Endothelial cell of umbilical vein (primary cell): ENCODE results near the gene LUZP2. TPM values are rescaled to one million over a fixed set of nuclear protein-coding genes. Genes with fewer than 3 reads are reported as not detected.

ENCODE experiments used
- BruUV-seq: library from RNA; stranded (reverse); fragments of 400-500 nt; replicated peaks from 2 replicates; lab custom pipeline; 2021; lab: Mats Ljungman, UMichigan
- CTCF ChIA-PET: fragments of 300-600, 350-600 bp; sonication (Branson Sonifier 250); formaldehyde crosslinking; loops from one replicate; lab custom pipeline; 2021; ENCODE audit warnings: antibody characterized with exemption, inconsistent platforms; lab: Charles Lee
- POLR2A ChIA-PET: fragments of 300-600, 350-600 bp; sonication (Branson Sonifier 250); formaldehyde crosslinking; loops from one replicate; lab custom pipeline; 2021; ENCODE audit warnings: antibody characterized with exemption, inconsistent platforms; lab: Charles Lee
- DNase-seq: peaks from one replicate; pipeline ENCODE4 v3.0.0-alpha.2; 2011; ENCODE audit warnings: low read depth, low spot score
- FAIRE-seq: peaks from 2 replicates; lab custom pipeline; 2011; peaks lifted over from hg19 to GRCh38; lab: Jason Lieb, UNC
- H2AFZ ChIP-seq: 2 replicates; pipeline ENCODE4 v1.6.0; 2012; ENCODE audit warnings: low read depth, low read length, control low read depth, inconsistent platforms
- H3K27ac ChIP-seq: 2 replicates; pipeline ENCODE4 v1.5.1; 2011; ENCODE audit warnings: low read depth, mild to moderate bottlenecking, control low read depth, low read length, moderate library complexity; ENCODE audit not compliant: insufficient read depth
- H3K27me3 ChIP-seq, 2 experiments: 2 replicates each; pipeline versions ENCODE4 v1.6.0 to v1.6.1; 2011; ENCODE audit warnings: low read length in 2 of 2, mixed read lengths in 1 of 2; ENCODE audit not compliant: control insufficient read depth in 2 of 2, insufficient read depth in 2 of 2
- H3K36me3 ChIP-seq, 2 experiments: 2 replicates in 1 of 2; 3 replicates in 1 of 2; pipeline ENCODE4 v1.5.1; 2011; ENCODE audit warnings: low read length in 2 of 2, mild to moderate bottlenecking in 1 of 2, moderate library complexity in 1 of 2; ENCODE audit not compliant: control insufficient read depth in 2 of 2, insufficient read depth in 2 of 2; ENCODE audit errors: extremely low read depth in 1 of 2
- H3K4me1 ChIP-seq: 3 replicates; pipeline ENCODE4 v1.5.1; 2011; ENCODE audit warnings: mild to moderate bottlenecking, low read length; ENCODE audit not compliant: control insufficient read depth, insufficient read depth; ENCODE audit errors: extremely low read depth
- H3K4me2 ChIP-seq: 2 replicates; pipeline ENCODE4 v1.6.1; 2011; ENCODE audit warnings: low read length, control low read depth, mixed read lengths; ENCODE audit not compliant: insufficient read depth
- H3K4me3 ChIP-seq, 3 experiments: fragments of 200-600 bp in 1 of 3; sonication (generic), shearing (Covaris generic) in 1 of 3; replicated peaks in 1 of 3; 2 replicates each; pipeline ENCODE4 v1.5.1; 2011 to 2016; ENCODE audit warnings: control low read depth in 3 of 3, low read length in 3 of 3, mild to moderate bottlenecking in 2 of 3, inconsistent platforms in 1 of 3, low read depth in 1 of 3, moderate library complexity in 1 of 3; ENCODE audit not compliant: insufficient read depth in 1 of 3
- H3K79me2 ChIP-seq: 2 replicates; pipeline ENCODE4 v1.6.0; 2012; ENCODE audit warnings: low read length, inconsistent platforms; ENCODE audit not compliant: control insufficient read depth, insufficient read depth
- H3K9ac ChIP-seq: replicated peaks from 2 replicates; pipeline ENCODE3; 2011; ENCODE audit warnings: low read length, control low read depth; ENCODE audit not compliant: insufficient read depth; ENCODE audit errors: extremely low read depth
- H3K9me1 ChIP-seq: replicated peaks from 3 replicates; pipeline ENCODE4 v1.6.0; 2011; ENCODE audit warnings: mild to moderate bottlenecking, low read length; ENCODE audit not compliant: control insufficient read depth, insufficient read depth; ENCODE audit errors: extremely low read depth
- H3K9me3 ChIP-seq: replicated peaks from 2 replicates; pipeline ENCODE4 v1.5.1; 2012; ENCODE audit warnings: low read length, inconsistent platforms; ENCODE audit not compliant: control insufficient read depth, insufficient read depth
- H4K20me1 ChIP-seq: replicated peaks from 2 replicates; pipeline ENCODE3; 2011; ENCODE audit warnings: mild to moderate bottlenecking, low read length; ENCODE audit not compliant: control insufficient read depth, insufficient read depth; ENCODE audit errors: extremely low read depth
- FOS ChIP-seq: IDR thresholded peaks from 2 replicates; pipeline ENCODE4 v1.6.1; 2011; ENCODE audit warnings: mild to moderate bottlenecking, low read length, moderate library complexity, borderline replicate concordance; ENCODE audit not compliant: insufficient read depth
- JUN ChIP-seq: IDR thresholded peaks from 2 replicates; pipeline ENCODE4 v1.6.1; 2011; ENCODE audit warnings: borderline replicate concordance, low read depth; ENCODE audit not compliant: insufficient read length, insufficient read depth
- POLR2AphosphoS5 ChIP-seq: IDR thresholded peaks from 2 replicates; pipeline ENCODE4 v1.6.1; 2012; ENCODE audit warnings: low read depth, mild to moderate bottlenecking, control low read depth, low read length, moderate library complexity; ENCODE audit not compliant: insufficient read depth
- dilution Hi-C: fragments of 300-500 bp; cut with MboI; formaldehyde crosslinking; loops from one replicate; pipeline ENCODE4 v1.15.0; 2019; ENCODE audit warnings: low sequenced_read_pairs; ENCODE audit not compliant: extremely low pct_ligation_motif_present
- intact Hi-C: fragments of 100-400 bp; cut with micrococcal nuclease; formaldehyde crosslinking; loops from one replicate; pipeline ENCODE4 v1.10.0; 2022
- polyA plus RNA-seq, 4 experiments: library from polyadenylated mRNA; depleted of rRNA in 3 of 4; stranded (reverse) in 3 of 4; unstranded in 1 of 4; fragments of >200 nt; gene quantifications; 2 replicates each; pipeline versions ENCODE4 v1.2.1 to v1.2.3, GENCODE V29; 2011 to 2012; ENCODE audit warnings: missing spikeins in 1 of 4
- total RNA-seq: library from RNA; stranded (reverse); gene quantifications from 2 replicates; pipeline ENCODE4 v1.2.3, GENCODE V29; 2021
- TF ChIP-seq, protein P1 (sequence below), 2 donors: IDR thresholded peaks; 1 replicate in 1 of 2; 2 replicates in 1 of 2; pipeline ENCODE4 v1.5.1; 2011; ENCODE audit warnings: low read length in 2 of 2, mild to moderate bottlenecking in 2 of 2, moderate library complexity in 2 of 2, control low read depth in 1 of 2, inconsistent platforms in 1 of 2, low read depth in 1 of 2; ENCODE audit not compliant: insufficient read depth in 1 of 2; ENCODE audit errors: extremely low read depth in 1 of 2
- TF ChIP-seq, protein P2 (sequence below): IDR thresholded peaks from 2 replicates; pipeline ENCODE4 v1.6.1; 2011; ENCODE audit not compliant: insufficient read depth, insufficient read length

LUZP2 gene
- total and polyA plus RNA-seq, 2 donors (not counting 3 experiments of a cell fraction or from before 2014, with no cell fraction given), result 0.07 TPM; not detected in 1

DNA sequence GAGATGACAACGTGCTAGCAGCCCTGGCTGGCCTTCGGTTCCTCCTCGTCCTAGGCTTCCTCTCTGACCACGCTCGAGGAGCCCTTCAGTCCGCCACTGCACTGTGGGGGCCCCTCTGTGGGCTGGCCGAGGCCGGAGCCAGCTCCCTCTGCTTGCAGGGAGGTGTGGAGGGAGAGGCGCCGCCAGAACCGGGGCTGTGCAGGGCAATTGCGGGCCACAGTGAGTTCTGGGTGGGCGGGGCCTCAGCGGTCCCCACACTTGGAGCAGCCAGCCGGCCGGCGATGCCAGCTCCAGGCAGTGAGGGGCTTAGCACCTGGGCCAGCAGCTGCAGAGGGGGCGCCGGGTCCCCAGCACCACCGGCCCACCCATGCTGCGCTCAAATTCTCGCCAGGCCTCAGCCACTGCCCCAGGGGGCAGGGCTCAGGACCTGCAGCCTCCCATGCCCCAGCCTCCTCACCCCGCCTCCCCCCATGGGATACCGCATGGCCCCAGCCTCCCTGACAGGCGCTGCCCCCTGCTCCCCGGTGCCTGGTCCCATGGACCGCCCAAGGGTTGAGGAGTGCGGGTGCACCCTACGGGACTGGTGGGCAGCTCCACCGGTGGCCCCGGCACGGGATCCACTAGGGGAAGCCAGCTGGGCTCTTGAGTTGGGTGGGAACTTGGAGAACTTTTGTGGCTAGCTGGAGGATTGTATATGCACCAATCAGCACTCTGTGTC, 399.4 kb downstream of the LUZP2 start:
- H3K36me3 ChIP-seq, result no peaks in the 10 kb centered on the region
- no peaks in the 10 kb centered on the region for H3K9me3 ChIP-seq
- no TSS peak for BruUV-seq
- no peaks in the 10 kb centered on the region for H3K4me1 ChIP-seq
- ChIA-PET CTCF (no interaction called here), POLR2A (no interaction called here)
- no peaks in the 10 kb centered on the region for H3K27me3 ChIP-seq
- H3K4me2 ChIP-seq, result no peak overlapping the region
- dilution Hi-C loops, result no loop called here
- H3K9me1 ChIP-seq, result no peaks in the 10 kb centered on the region
- H3K27ac ChIP-seq, result no peak overlapping the region
- FAIRE-seq, result no peak
- intact Hi-C loops, result no loop called here
- TF ChIP-seq, protein P1, sequence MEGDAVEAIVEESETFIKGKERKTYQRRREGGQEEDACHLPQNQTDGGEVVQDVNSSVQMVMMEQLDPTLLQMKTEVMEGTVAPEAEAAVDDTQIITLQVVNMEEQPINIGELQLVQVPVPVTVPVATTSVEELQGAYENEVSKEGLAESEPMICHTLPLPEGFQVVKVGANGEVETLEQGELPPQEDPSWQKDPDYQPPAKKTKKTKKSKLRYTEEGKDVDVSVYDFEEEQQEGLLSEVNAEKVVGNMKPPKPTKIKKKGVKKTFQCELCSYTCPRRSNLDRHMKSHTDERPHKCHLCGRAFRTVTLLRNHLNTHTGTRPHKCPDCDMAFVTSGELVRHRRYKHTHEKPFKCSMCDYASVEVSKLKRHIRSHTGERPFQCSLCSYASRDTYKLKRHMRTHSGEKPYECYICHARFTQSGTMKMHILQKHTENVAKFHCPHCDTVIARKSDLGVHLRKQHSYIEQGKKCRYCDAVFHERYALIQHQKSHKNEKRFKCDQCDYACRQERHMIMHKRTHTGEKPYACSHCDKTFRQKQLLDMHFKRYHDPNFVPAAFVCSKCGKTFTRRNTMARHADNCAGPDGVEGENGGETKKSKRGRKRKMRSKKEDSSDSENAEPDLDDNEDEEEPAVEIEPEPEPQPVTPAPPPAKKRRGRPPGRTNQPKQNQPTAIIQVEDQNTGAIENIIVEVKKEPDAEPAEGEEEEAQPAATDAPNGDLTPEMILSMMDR (IDR thresholded peaks at IDR 0.05; ENCODE audit: extremely low read depth in 1 of 2, insufficient read depth in 1 of 2, low read depth in 1 of 2, low read length in 2 of 2), result no peak
- TF ChIP-seq FOS, result no peak
- H2AFZ ChIP-seq, result no peak overlapping the region
- no peaks in the 10 kb centered on the region for H3K79me2 ChIP-seq
- no peaks in the 10 kb centered on the region for H4K20me1 ChIP-seq
- no peak overlapping the region for H3K9ac ChIP-seq
- no peak overlapping the region for H3K4me3 ChIP-seq
- DNase-seq, result no peak

DNA sequence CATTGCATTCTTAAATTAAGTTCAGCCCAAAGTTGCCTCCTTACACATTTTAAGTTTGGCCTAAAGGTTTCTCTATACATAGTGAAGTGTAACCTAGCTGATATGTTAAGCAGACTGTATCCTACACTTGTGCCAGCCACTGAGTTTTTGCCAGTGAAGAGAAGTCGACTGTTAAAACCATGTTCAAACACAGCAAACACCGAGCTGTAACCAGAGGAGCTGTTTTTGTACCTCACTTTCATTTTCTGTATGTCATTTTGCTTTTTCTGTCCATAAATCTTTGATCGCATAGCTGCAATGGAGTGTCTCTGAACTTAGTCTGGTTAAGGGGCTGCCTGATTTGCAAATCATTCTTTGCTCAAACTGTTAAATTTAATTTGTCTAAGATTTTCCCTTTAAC, 403.7 kb downstream of the LUZP2 start:
- no peaks in the 10 kb centered on the region for H4K20me1 ChIP-seq
- dilution Hi-C loops (no loop called here), intact Hi-C loops (no loop called here)
- no peaks in the 10 kb centered on the region for H3K36me3 ChIP-seq
- DNase-seq (no peak), FAIRE-seq (no peak)
- H3K27ac ChIP-seq, result no peak overlapping the region
- no peaks in the 10 kb centered on the region for H3K9me1 ChIP-seq
- ChIA-PET POLR2A (no interaction called here), CTCF (no interaction called here)
- no peak overlapping the region for H2AFZ ChIP-seq
- H3K4me1 ChIP-seq, result no peaks in the 10 kb centered on the region
- H3K9ac ChIP-seq, result no peak overlapping the region
- H3K9me3 ChIP-seq, result no peaks in the 10 kb centered on the region
- no peaks in the 10 kb centered on the region for H3K27me3 ChIP-seq
- H3K4me3 ChIP-seq, result no peak overlapping the region
- TF ChIP-seq POLR2AphosphoS5 (no peak), JUN (no peak)
- TF ChIP-seq, protein P1 (IDR thresholded peaks at IDR 0.05; ENCODE audit: extremely low read depth in 1 of 2, insufficient read depth in 1 of 2, low read depth in 1 of 2, low read length in 2 of 2), result no peak
- TF ChIP-seq, protein P2, sequence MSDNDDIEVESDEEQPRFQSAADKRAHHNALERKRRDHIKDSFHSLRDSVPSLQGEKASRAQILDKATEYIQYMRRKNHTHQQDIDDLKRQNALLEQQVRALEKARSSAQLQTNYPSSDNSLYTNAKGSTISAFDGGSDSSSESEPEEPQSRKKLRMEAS, result no peak
- no TSS peak for BruUV-seq
- no peak overlapping the region for H3K4me2 ChIP-seq
- no peaks in the 10 kb centered on the region for H3K79me2 ChIP-seq
